Measurements from ENCODE around the gene PPM1H. TPM values are rescaled to one million over a fixed set of nuclear protein-coding genes. Genes with fewer than 3 reads are reported as not detected.

PPM1H gene
- total and polyA plus RNA-seq, 2 of the 8 experiments (the other 6 are each of a cell fraction or from before 2014, with no cell fraction given) = 16.4 to 36.1 TPM

GRCh38 chr12:62960324-62960723 is 25.4 kb upstream of the PPM1H start:
- no peaks in the 10 kb centered on the region for H3K79me2 ChIP-seq (ENCODE audit: control insufficient read depth in 1 of 2, insufficient read depth in 2 of 2, low read length in 2 of 2)
- H3K56ac ChIP-seq (replicated peaks; ENCODE audit: insufficient read length, low read depth, low read length) = no peak overlapping the region
- no peak overlapping the region for H2BK12ac ChIP-seq (ENCODE audit: low read depth, low read length)
- H2BK120ac ChIP-seq (replicated peaks; ENCODE audit: low read depth, low read length) = no peak overlapping the region
- ChIA-PET CTCF (ENCODE audit: partially characterized antibody) (interaction anchor here (0.6 to 1.0 kb wide), 3 partner anchors 25 to 97 kb away, joined by 3 to 4 read pairs (median 4); no protein-coding TSS in a partner anchor), POLR2A (ENCODE audit: partially characterized antibody) (no interaction called here)
- H3K27me3 ChIP-seq (replicated peaks in 1 of 4; ENCODE audit: control insufficient read depth in 3 of 4, extremely low read depth in 1 of 4, insufficient read depth in 3 of 4, low read length in 3 of 4) = peaks cover 0 to 5% (median 0%) of the 10 kb centered on the region in 4 experiments; a peak in 1 of 7 replicates
- no peaks in the 10 kb centered on the region for H4K20me1 ChIP-seq (replicated peaks in 1 of 2; ENCODE audit: control insufficient read depth in 1 of 2, insufficient read depth in 2 of 2, low read length in 2 of 2)
- no peak overlapping the region for H4K8ac ChIP-seq (ENCODE audit: extremely low read depth, insufficient read depth, low read length)
- no peak overlapping the region for H2BK20ac ChIP-seq (ENCODE audit: low read length)
- H3K18ac ChIP-seq (ENCODE audit: extremely low read depth, low read length) = no peak overlapping the region
- H3K4me3 ChIP-seq (ENCODE audit: extremely low read depth in 1 of 4, insufficient read depth in 2 of 4, low read depth in 3 of 4, low read length in 4 of 4) = no peak overlapping the region
- H3K9me3 ChIP-seq (ENCODE audit: insufficient read depth in 2 of 2, low read depth in 1 of 2, low read length in 1 of 2) = no peaks in the 10 kb centered on the region
- no peak overlapping the region for H4K5ac ChIP-seq (ENCODE audit: insufficient read length, low read depth, low read length)
- FAIRE-seq = no peak
- TF ChIP-seq SIX5 (IDR thresholded peaks at IDR 0.05; ENCODE audit: low read depth, low read length) = no peak
- TF ChIP-seq CEBPB (IDR thresholded peaks at IDR 0.05; ENCODE audit: low read depth, low read length) = no peak
- no peak for TF ChIP-seq BCL11A (IDR thresholded peaks at IDR 0.05; ENCODE audit: low read depth in 2 of 2, low read length in 2 of 2)
- no peak for TF ChIP-seq TAF7 (optimal IDR thresholded peaks at IDR 0.05; ENCODE audit: borderline replicate concordance, low read depth, low read length)
- TF ChIP-seq SIRT6 (IDR thresholded peaks at IDR 0.05; ENCODE audit: low read length) = no peak
- TF ChIP-seq POLR2A (IDR thresholded peaks at IDR 0.05; ENCODE audit: control extremely low read depth in 1 of 2, low read depth in 2 of 2, low read length in 2 of 2) = no peak
- no peak for TF ChIP-seq BRCA1 (IDR thresholded peaks at IDR 0.05; ENCODE audit: low read depth, low read length)
- no peak for TF ChIP-seq TAF1 (IDR thresholded peaks at IDR 0.05; ENCODE audit: low read depth, low read length)
- TF ChIP-seq CTBP2 (IDR thresholded peaks at IDR 0.05; ENCODE audit: borderline replicate concordance, insufficient read depth, insufficient read length, low read length) = no peak
- TF ChIP-seq FOSL1 (IDR thresholded peaks at IDR 0.05; ENCODE audit: insufficient read depth, low read depth, low read length) = no peak
- no peak for TF ChIP-seq PHF8 (conservative IDR thresholded peaks at IDR 0.05; ENCODE audit: low read depth, low read length)
- no peak for TF ChIP-seq MAX (IDR thresholded peaks at IDR 0.05)
- no peak for TF ChIP-seq GTF2F1 (IDR thresholded peaks at IDR 0.05; ENCODE audit: borderline replicate concordance, low read depth, low read length)
- TF ChIP-seq NANOG (IDR thresholded peaks at IDR 0.05; ENCODE audit: insufficient read depth, low read depth, low read length, poor library complexity, severe bottlenecking) = no peak
- TF ChIP-seq KDM1A (IDR thresholded peaks at IDR 0.05; ENCODE audit: borderline replicate concordance, low read length) = no peak
- TF ChIP-seq SP2 (IDR thresholded peaks at IDR 0.05; ENCODE audit: low read length) = no peak
- no peak overlapping the region for H3K4me2 ChIP-seq (ENCODE audit: insufficient read depth in 1 of 2, low read depth in 2 of 2, low read length in 2 of 2)
- H3K23me2 ChIP-seq (ENCODE audit: low read depth, low read length) = no peaks in the 10 kb centered on the region
- H2BK15ac ChIP-seq (ENCODE audit: low read length) = no peak overlapping the region
- H3K9ac ChIP-seq (replicated peaks in 1 of 4; ENCODE audit: extremely low read depth in 1 of 4, low read depth in 3 of 4, low read length in 3 of 4) = no peak overlapping the region
- H3K36me3 ChIP-seq (ENCODE audit: control insufficient read depth in 2 of 4, insufficient read depth in 4 of 4, low read length in 3 of 4) = no peaks in the 10 kb centered on the region
- no peaks in the 10 kb centered on the region for H3K79me1 ChIP-seq (ENCODE audit: low read depth, low read length)
- H3K23ac ChIP-seq (ENCODE audit: insufficient read length) = no peak overlapping the region
- H3K4me1 ChIP-seq (replicated peaks in 1 of 4; ENCODE audit: control insufficient read depth in 3 of 4, insufficient read depth in 4 of 4, low read length in 3 of 4) = peaks cover 0 to 4% (median 0%) of the 10 kb centered on the region in 4 experiments; a peak in 1 of 7 replicates
- H2BK5ac ChIP-seq (ENCODE audit: low read depth, low read length) = no peak overlapping the region
- DNase-seq (ENCODE audit: low read depth in 1 of 2, low spot score in 2 of 2) = no peak
- no peak overlapping the region for H3K14ac ChIP-seq (ENCODE audit: insufficient read length)
- 100% methylated on average over 1 of the region's 1 CpG; no CpG with 5 or more reads in 1 of the 2 experiments for WGBS, 2 experiments (ENCODE audit: extremely low coverage in 1 of 2, insufficient coverage in 1 of 2, insufficient read length in 1 of 2, insufficient replicate concordance in 2 of 2, low coverage in 1 of 2, low lambda C conversion rate in 2 of 2, missing lambda C conversion rate in 1 of 2)
- no peak overlapping the region for H2AFZ ChIP-seq (ENCODE audit: low read length)
- no peak overlapping the region for H3K4ac ChIP-seq (replicated peaks; ENCODE audit: insufficient read length, low read depth, low read length)
- no peak overlapping the region for H4K91ac ChIP-seq (replicated peaks; ENCODE audit: insufficient read length, low read length)
- H3K27ac ChIP-seq (ENCODE audit: low read depth, low read length) = no peak overlapping the region
- no peak overlapping the region for H2AK5ac ChIP-seq (ENCODE audit: low read depth, low read length)
